Activated naive CD4-positive, alpha-beta T cell treated with anti-CD3 and anti-CD28 coated beads, Interleukin-2, amount 10 ng/mL, durations not matched to agents 7 days and 5 days (primary cell): ENCODE measurements around the gene HECW1.
"Not testable (repeated sequence)": the region's sequence is repeated elsewhere in the genome, so short reads cannot be mapped to it uniquely, and the experiment has no call there.

Experiments used
- CTCF ChIA-PET: fragments of 350-600 bp; sonication (Branson Sonifier 250); formaldehyde crosslinking; loops from one replicate; lab custom pipeline; 2021; ENCODE audit warnings: antibody characterized with exemption; lab: Charles Lee
- DNase-seq: peaks from one replicate; pipeline ENCODE4 v3.0.0-alpha.2; 2020
- H3K27ac Mint-ChIP-seq: one replicate; pipeline ENCODE4 v1.8.0; 2021; ENCODE audit warnings: mild to moderate bottlenecking, moderate library complexity, mixed read lengths
- H3K27me3 Mint-ChIP-seq: one replicate; pipeline ENCODE4 v1.8.0; 2021; ENCODE audit warnings: mild to moderate bottlenecking, mixed read lengths
- H3K36me3 Mint-ChIP-seq: one replicate; pipeline ENCODE4 v1.8.0; 2021; ENCODE audit warnings: mixed read lengths
- H3K4me1 Mint-ChIP-seq: one replicate; pipeline ENCODE4 v1.8.0; 2021; ENCODE audit warnings: mixed read lengths
- H3K4me3 Mint-ChIP-seq: one replicate; pipeline ENCODE4 v1.8.0; 2021; ENCODE audit warnings: mild to moderate bottlenecking, moderate library complexity, mixed read lengths
- H3K9me3 Mint-ChIP-seq: one replicate; pipeline ENCODE4 v1.8.0; 2021; ENCODE audit warnings: mixed read lengths

HECW1 gene

DNA sequence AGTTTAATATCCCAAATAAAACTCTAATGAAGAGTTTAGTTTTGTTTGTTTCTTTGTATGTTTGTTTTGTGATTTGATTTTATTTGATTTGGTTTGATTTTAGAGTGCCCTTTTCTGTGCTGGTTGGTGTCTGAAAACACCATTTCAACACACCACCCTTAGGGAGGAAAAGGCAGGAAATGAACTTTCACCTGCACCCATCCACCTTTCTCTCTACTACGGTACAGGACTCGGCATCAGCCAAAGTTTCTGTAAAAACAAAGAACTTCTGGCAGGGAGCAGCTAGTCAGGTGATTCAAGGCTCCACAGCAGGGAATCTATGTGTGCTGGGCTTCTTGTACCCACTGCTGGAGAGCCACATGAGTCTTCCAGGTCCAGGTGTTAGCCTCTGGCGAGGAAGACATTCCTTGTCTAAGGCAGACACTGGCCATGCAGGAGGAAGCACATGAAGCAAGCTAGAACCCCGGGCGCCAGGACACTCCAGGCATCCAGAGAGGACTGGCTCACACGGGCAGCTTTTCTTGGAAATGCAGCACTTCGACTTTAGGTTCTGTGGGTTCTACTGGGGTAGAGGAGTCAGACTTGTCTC is 448.4 kb downstream of the HECW1 start:
- no peak for DNase-seq
- Mint-ChIP-seq H3K4me1 (peaks cover 8% of the 10 kb centered on the region), H3K27me3 (peaks cover 36% of the 10 kb centered on the region), H3K27ac (no peak overlapping the region), H3K9me3 (no peaks in the 10 kb centered on the region), H3K36me3 (no peaks in the 10 kb centered on the region), H3K4me3 (no peak overlapping the region)
- CTCF ChIA-PET, result no interaction called here

GRCh38 chr7:43562383-43562782 is 449.9 kb downstream of the HECW1 start:
- DNase-seq, result no peak
- no peaks in the 10 kb centered on the region for H3K36me3 Mint-ChIP-seq
- no peaks in the 10 kb centered on the region for H3K9me3 Mint-ChIP-seq
- no peak overlapping the region for H3K4me3 Mint-ChIP-seq
- no peaks in the 10 kb centered on the region for H3K4me1 Mint-ChIP-seq
- CTCF ChIA-PET, result no interaction called here
- H3K27ac Mint-ChIP-seq, result no peak overlapping the region
- peaks cover 23% of the 10 kb centered on the region for H3K27me3 Mint-ChIP-seq

GRCh38 chr7:43565786-43566185 is 453.3 kb downstream of the HECW1 start:
- peaks cover 23% of the 10 kb centered on the region for H3K27me3 Mint-ChIP-seq
- H3K27ac Mint-ChIP-seq, result no peak overlapping the region
- no peak overlapping the region for H3K4me3 Mint-ChIP-seq
- CTCF ChIA-PET, result interaction anchor here (0.8 to 1.1 kb wide), 2 partner anchors 126 to 134 kb away, joined by 3 to 7 read pairs; no protein-coding TSS in a partner anchor
- DNase-seq, result no peak
- H3K9me3 Mint-ChIP-seq, result no peaks in the 10 kb centered on the region
- no peaks in the 10 kb centered on the region for H3K36me3 Mint-ChIP-seq
- peaks cover 8% of the 10 kb centered on the region for H3K4me1 Mint-ChIP-seq

DNA sequence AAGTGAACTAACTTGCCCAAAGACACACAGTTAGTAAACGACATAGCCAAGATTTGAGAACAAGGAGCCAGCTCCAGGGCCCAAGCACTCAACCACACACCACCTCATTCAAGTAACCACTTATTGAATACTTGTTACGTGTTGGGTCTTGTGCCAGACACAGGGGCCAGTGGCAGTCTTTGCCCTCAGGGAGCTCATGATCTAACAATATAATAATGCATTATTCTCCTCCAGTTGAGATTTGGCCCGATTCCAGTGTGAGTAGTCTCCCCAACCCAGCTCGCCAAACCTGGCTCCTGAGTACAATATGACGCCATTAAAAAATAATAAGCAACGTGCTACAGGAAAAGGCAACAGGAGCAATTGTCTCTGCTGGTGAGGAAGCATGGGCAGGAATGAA is 456.1 kb downstream of the HECW1 start:
- DNase-seq, result no peak
- Mint-ChIP-seq H3K4me1 (peaks cover 22% of the 10 kb centered on the region), H3K4me3 (no peak overlapping the region), H3K9me3 (no peaks in the 10 kb centered on the region), H3K27me3 (peaks cover 12% of the 10 kb centered on the region), H3K36me3 (no peaks in the 10 kb centered on the region), H3K27ac (no peak overlapping the region)
- CTCF ChIA-PET, result interaction anchor here (0.5 to 1.2 kb wide), 2 partner anchors 270 to 289 kb away, joined by 3 read pairs; no protein-coding TSS in a partner anchor

- CTCF ChIA-PET, result interaction anchor here (6.1 kb wide), 1 partner anchor 12 kb away, joined by 49 read pairs; the partner anchor contains the start of gene STK17A
- no peaks in the 10 kb centered on the region for H3K36me3 Mint-ChIP-seq
- H3K4me1 Mint-ChIP-seq, result peaks cover 22% of the 10 kb centered on the region
- no peaks in the 10 kb centered on the region for H3K9me3 Mint-ChIP-seq
- H3K4me3 Mint-ChIP-seq, result no peak overlapping the region
- DNase-seq, result no peak
- H3K27me3 Mint-ChIP-seq, result peaks cover 10% of the 10 kb centered on the region
- no peak overlapping the region for H3K27ac Mint-ChIP-seq
These were observed 457.0 kb downstream of the HECW1 start for GRCh38 chr7:43569424-43569823.

GRCh38 chr7:43570688-43571365 is 458.4 kb downstream of the HECW1 start:
- H3K4me1 Mint-ChIP-seq, result peaks cover 22% of the 10 kb centered on the region
- H3K27ac Mint-ChIP-seq, result no peak overlapping the region
- CTCF ChIA-PET, result interaction anchor here (2.6 to 6.1 kb wide), 3 partner anchors 11 to 268 kb away, joined by 9 to 49 read pairs (median 11); partner anchors contain the start of gene STK17A
- no peaks in the 10 kb centered on the region for H3K36me3 Mint-ChIP-seq
- H3K9me3 Mint-ChIP-seq, result no peaks in the 10 kb centered on the region
- DNase-seq, result no peak
- H3K27me3 Mint-ChIP-seq, result peaks cover 6% of the 10 kb centered on the region
- no peak overlapping the region for H3K4me3 Mint-ChIP-seq

- CTCF ChIA-PET, result interaction anchor here (1.3 to 6.1 kb wide), 4 partner anchors 9 to 266 kb away, joined by 6 to 49 read pairs (median 10); partner anchors contain the start of gene STK17A
- peak; percentile 49 for DNase-seq
- H3K9me3 Mint-ChIP-seq, result no peaks in the 10 kb centered on the region
- no peak overlapping the region for H3K4me3 Mint-ChIP-seq
- no peak overlapping the region for H3K27ac Mint-ChIP-seq
- peaks cover 27% of the 10 kb centered on the region for H3K4me1 Mint-ChIP-seq
- no peaks in the 10 kb centered on the region for H3K36me3 Mint-ChIP-seq
- H3K27me3 Mint-ChIP-seq, result peaks cover 6% of the 10 kb centered on the region
These were observed 460.1 kb downstream of the HECW1 start for GRCh38 chr7:43572516-43573049.

GRCh38 chr7:43573832-43574231 is 461.4 kb downstream of the HECW1 start:
- not testable (repeated sequence) for H3K9me3 Mint-ChIP-seq, H3K36me3 Mint-ChIP-seq

DNA sequence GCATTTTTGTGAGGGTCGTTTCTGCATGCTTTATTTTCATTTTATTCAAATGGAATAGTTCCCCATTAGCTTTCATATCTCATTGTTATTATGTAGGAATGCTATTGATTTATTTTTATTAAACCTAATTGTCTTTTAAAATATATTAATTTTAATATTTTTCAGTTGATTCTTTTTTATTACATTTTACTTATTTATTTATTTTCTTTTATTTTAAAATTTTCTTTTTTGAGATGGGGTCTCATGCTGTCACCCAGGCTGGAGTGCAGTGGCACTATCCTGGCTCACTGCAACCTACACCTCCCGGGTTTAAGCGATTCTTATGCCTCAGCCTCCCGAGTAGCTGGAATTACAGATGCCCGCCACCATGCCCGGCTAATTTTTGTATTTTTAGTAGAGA is 463.1 kb downstream of the HECW1 start:
- H3K4me1 Mint-ChIP-seq, result peaks cover 30% of the 10 kb centered on the region
- DNase-seq, result no peak
- CTCF ChIA-PET, result interaction anchor here (0.9 to 2.5 kb wide), 3 partner anchors 125 to 263 kb away, joined by 4 to 9 read pairs (median 5); no protein-coding TSS in a partner anchor
- no peaks in the 10 kb centered on the region for H3K36me3 Mint-ChIP-seq
- peaks cover 4% of the 10 kb centered on the region for H3K27me3 Mint-ChIP-seq
- no peaks in the 10 kb centered on the region for H3K9me3 Mint-ChIP-seq
- no peak overlapping the region for H3K27ac Mint-ChIP-seq
- H3K4me3 Mint-ChIP-seq, result no peak overlapping the region

More at GRCh38 chr7:43573832-43574231, 461.4 kb downstream of the HECW1 start:
- DNase-seq, H3K27ac Mint-ChIP-seq, H3K4me3 Mint-ChIP-seq, H3K27me3 Mint-ChIP-seq: not testable (repeated sequence)
- peaks cover 32% of the 10 kb centered on the region for H3K4me1 Mint-ChIP-seq
- CTCF ChIA-PET, result interaction anchor here (2.5 to 6.1 kb wide), 2 partner anchors 8 to 126 kb away, joined by 9 to 49 read pairs; partner anchors contain the start of gene STK17A

DNA sequence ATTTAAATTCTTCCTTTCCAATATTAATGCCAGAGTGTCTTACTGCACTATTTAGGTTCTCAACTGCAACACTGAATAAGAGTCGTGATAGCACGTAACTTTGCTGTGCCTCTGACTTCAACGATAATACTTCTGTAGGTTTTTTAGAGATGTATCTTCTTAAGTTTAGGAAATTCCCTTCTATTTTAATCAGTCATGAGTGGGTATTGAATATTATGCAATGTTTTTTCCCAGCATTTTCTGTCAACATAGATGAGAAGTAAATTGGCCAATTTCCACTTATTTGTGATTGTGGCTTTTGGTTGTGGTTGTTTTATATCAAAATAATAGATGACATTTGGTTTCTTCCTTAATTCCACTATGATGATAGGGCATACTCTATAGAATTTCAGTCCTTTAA is 463.8 kb downstream of the HECW1 start:
- Mint-ChIP-seq H3K4me1 (peaks cover 29% of the 10 kb centered on the region), H3K36me3 (no peaks in the 10 kb centered on the region), H3K9me3 (no peaks in the 10 kb centered on the region), H3K27me3 (peaks cover 5% of the 10 kb centered on the region), H3K27ac (no peak overlapping the region), H3K4me3 (no peak overlapping the region)
- CTCF ChIA-PET, result interaction anchor here (2.5 kb wide), 1 partner anchor 124 kb away, joined by 9 read pairs; no protein-coding TSS in a partner anchor
- no peak for DNase-seq

GRCh38 chr7:43577485-43577951 is 465.1 kb downstream of the HECW1 start:
- peaks cover 30% of the 10 kb centered on the region for H3K4me1 Mint-ChIP-seq
- H3K4me3 Mint-ChIP-seq, result no peak overlapping the region
- no peaks in the 10 kb centered on the region for H3K36me3 Mint-ChIP-seq
- no peak overlapping the region for H3K27ac Mint-ChIP-seq
- CTCF ChIA-PET, result no interaction called here
- no peak for DNase-seq
- peaks cover 15% of the 10 kb centered on the region for H3K27me3 Mint-ChIP-seq
- no peaks in the 10 kb centered on the region for H3K9me3 Mint-ChIP-seq

- H3K36me3 Mint-ChIP-seq, result peaks cover 19% of the 10 kb centered on the region
- peak within 1 kb of the TSS; percentile 99 for H3K27ac Mint-ChIP-seq
- H3K9me3 Mint-ChIP-seq, result no peaks in the 10 kb centered on the region
- H3K4me3 Mint-ChIP-seq, result peak within 1 kb of the TSS; percentile 97
- CTCF ChIA-PET, result interaction anchor here (0.6 to 10.9 kb wide), 62 partner anchors 8 to 647 kb away, joined by 3 to 393 read pairs (median 6); partner anchors contain the start of gene COA1
- peaks cover 31% of the 10 kb centered on the region for H3K4me1 Mint-ChIP-seq
- peaks cover 18% of the 10 kb centered on the region for H3K27me3 Mint-ChIP-seq
- DNase-seq, result peak; percentile 93
These were observed 470.3 kb downstream of the HECW1 start, which contains the start of gene STK17A for GRCh38 chr7:43582503-43583423. TSS of gene STK17A (plus strand) at chr7:43583108. CDS start at chr7:43583244, 136 bp downstream.
